LNCaP clone FGC (cell line): ENCODE data around the gene COMMD9.

Source experiments
- DNase-seq: peaks from one replicate; pipeline ENCODE4 v3.0.0-alpha.2; 2011; ENCODE audit warnings: low read depth
- H3K4me3 ChIP-seq: 2 replicates; pipeline ENCODE4 v1.5.1; 2011; ENCODE audit warnings: mild to moderate bottlenecking, low read depth, low read length, control low read depth
- CTCF ChIP-seq: IDR thresholded peaks from 2 replicates; pipeline ENCODE4 v1.5.1; 2012; ENCODE audit warnings: mild to moderate bottlenecking; ENCODE audit not compliant: control insufficient read depth, insufficient read depth; ENCODE audit errors: extremely low read depth

Gene COMMD9

GRCh38 chr11:36237391-36237790 is 51.8 kb downstream of the COMMD9 start:
- no peak overlapping the region for H3K4me3 ChIP-seq
- TF ChIP-seq CTCF: no peak
- no peak for DNase-seq

- no peak for DNase-seq
- no peak for TF ChIP-seq CTCF
- no peak overlapping the region for H3K4me3 ChIP-seq
Observed at GRCh38 chr11:36235750-36236149, 53.5 kb downstream of the COMMD9 start.

- no peak for TF ChIP-seq CTCF
- DNase-seq: no peak
- no peak overlapping the region for H3K4me3 ChIP-seq
Observed at GRCh38 chr11:36234825-36235224, 54.4 kb downstream of the COMMD9 start.

- no peak for DNase-seq
- no peak overlapping the region for H3K4me3 ChIP-seq
- TF ChIP-seq CTCF: no peak
Observed at GRCh38 chr11:36233204-36233603, 56.0 kb downstream of the COMMD9 start.

- no peak overlapping the region for H3K4me3 ChIP-seq
- DNase-seq: no peak
- no peak for TF ChIP-seq CTCF
Observed at GRCh38 chr11:36230779-36231699, 58.2 kb downstream of the COMMD9 start.

GRCh38 chr11:36229091-36229705 is 60.0 kb downstream of the COMMD9 start:
- no peak for DNase-seq
- no peak for TF ChIP-seq CTCF
- H3K4me3 ChIP-seq: no peak overlapping the region
